OCI-LY1 (cell line): ENCODE data around the gene GCG.

Experiments used
- H2AFZ ChIP-seq: fragments of 200-600 bp; sonication (generic), shearing (Covaris generic); 2 replicates; pipeline ENCODE4 v1.6.0; 2014; ENCODE audit warnings: antibody characterized with exemption, mild to moderate bottlenecking, low read length
- H3F3A ChIP-seq: fragments of 200-600 bp; sonication (generic), shearing (Covaris generic); 2 replicates; pipeline ENCODE4 v1.6.0; 2014; ENCODE audit warnings: mild to moderate bottlenecking, antibody characterized with exemption, low read length, moderate library complexity; ENCODE audit not compliant: insufficient read depth
- H3K27ac ChIP-seq: fragments of 200-600 bp; sonication (generic); 2 replicates; pipeline ENCODE4 v1.5.1; 2014; ENCODE audit warnings: low read length, mixed run types, mild to moderate bottlenecking, low read depth; ENCODE audit not compliant: poor library complexity, severe bottlenecking
- H3K27me3 ChIP-seq: fragments of 200-600 bp; sonication (generic); 2 replicates; pipeline ENCODE4 v1.6.0; 2014; ENCODE audit warnings: antibody characterized with exemption, mild to moderate bottlenecking, low read length, moderate library complexity; ENCODE audit not compliant: insufficient read depth
- H3K36me3 ChIP-seq: fragments of 200-600 bp; sonication (generic); 2 replicates; pipeline ENCODE4 v1.6.1; 2014; ENCODE audit warnings: mild to moderate bottlenecking, antibody characterized with exemption, low read length, moderate library complexity, mixed read lengths; ENCODE audit not compliant: insufficient read depth
- H3K4me1 ChIP-seq: fragments of 200-600 bp; sonication (generic); 2 replicates; pipeline ENCODE4 v1.5.1; 2014; ENCODE audit warnings: mild to moderate bottlenecking, low read length, moderate library complexity; ENCODE audit not compliant: insufficient read depth, severe bottlenecking
- H3K4me2 ChIP-seq: fragments of 200-600 bp; sonication (generic), shearing (Covaris generic); 2 replicates; pipeline ENCODE4 v1.6.1; 2014; ENCODE audit warnings: low read length
- H3K4me3 ChIP-seq: fragments of 200-600 bp; sonication (generic); 2 replicates; pipeline ENCODE4 v1.5.1; 2014; ENCODE audit warnings: low read length, low read depth, mild to moderate bottlenecking, mixed read lengths; ENCODE audit not compliant: poor library complexity, severe bottlenecking
- H3K79me2 ChIP-seq: fragments of 200-600 bp; shearing (Covaris generic); 2 replicates; pipeline ENCODE4 v1.6.1; 2016; ENCODE audit warnings: mixed run types, low read length, mixed read lengths; ENCODE audit not compliant: insufficient read depth
- H3K9ac ChIP-seq: fragments of 200-600 bp; sonication (generic), shearing (Covaris generic); 2 replicates; pipeline ENCODE4 v1.6.1; 2014; ENCODE audit warnings: mild to moderate bottlenecking, low read length, mixed read lengths
- H3K9me2 ChIP-seq: fragments of 200-600 bp; sonication (generic), shearing (Covaris generic); 2 replicates; pipeline ENCODE4 v1.6.1; 2014; ENCODE audit warnings: low read depth, mild to moderate bottlenecking, low read length, mixed read lengths
- H3K9me3 ChIP-seq: fragments of 200-600 bp; shearing (Covaris generic); 2 replicates; pipeline ENCODE4 v1.6.1; 2014; ENCODE audit warnings: low read length, mixed read lengths
- H4K20me1 ChIP-seq: fragments of 200-600 bp; sonication (generic), shearing (Covaris generic); 2 replicates; pipeline ENCODE4 v1.6.0; 2016; ENCODE audit warnings: mild to moderate bottlenecking, low read length; ENCODE audit not compliant: insufficient read depth
- EZH2 ChIP-seq: fragments of 200-600 bp; sonication (generic), shearing (Covaris generic); IDR thresholded peaks from 2 replicates; pipeline ENCODE4 v1.8.0; 2017; ENCODE audit warnings: borderline replicate concordance, mixed run types, mild to moderate bottlenecking, antibody characterized with exemption, low read length, moderate library complexity, mixed read lengths
- TF ChIP-seq, protein P1 (sequence below): fragments of 200-600 bp; sonication (generic), shearing (Covaris generic); IDR thresholded peaks from 2 replicates; pipeline ENCODE4 v1.5.1; 2017; ENCODE audit warnings: mild to moderate bottlenecking, antibody characterized with exemption, low read length, moderate library complexity, mixed read lengths

Gene GCG

DNA sequence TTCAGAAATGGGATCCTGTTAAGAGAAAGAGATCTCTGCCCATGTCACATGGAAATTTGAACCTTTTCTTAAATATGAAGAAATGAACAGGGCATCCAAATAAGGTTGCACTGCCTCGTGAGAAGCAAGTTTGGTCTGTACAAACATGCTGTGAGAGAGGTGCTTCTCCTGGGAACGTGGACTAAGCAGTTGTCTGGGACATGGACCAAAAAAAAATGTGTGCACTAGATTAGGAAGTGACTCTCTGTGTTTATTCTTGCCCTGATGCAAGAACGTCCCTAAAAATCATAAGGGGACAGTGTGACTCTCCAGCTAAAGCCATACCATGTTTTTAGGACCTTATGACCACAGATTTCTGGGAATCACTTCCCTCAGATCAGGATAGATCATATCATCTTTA, 23.7 kb upstream of the GCG start:
- no peaks in the 10 kb centered on the region for H4K20me1 ChIP-seq
- H2AFZ ChIP-seq = no peak overlapping the region
- TF ChIP-seq, protein P1, sequence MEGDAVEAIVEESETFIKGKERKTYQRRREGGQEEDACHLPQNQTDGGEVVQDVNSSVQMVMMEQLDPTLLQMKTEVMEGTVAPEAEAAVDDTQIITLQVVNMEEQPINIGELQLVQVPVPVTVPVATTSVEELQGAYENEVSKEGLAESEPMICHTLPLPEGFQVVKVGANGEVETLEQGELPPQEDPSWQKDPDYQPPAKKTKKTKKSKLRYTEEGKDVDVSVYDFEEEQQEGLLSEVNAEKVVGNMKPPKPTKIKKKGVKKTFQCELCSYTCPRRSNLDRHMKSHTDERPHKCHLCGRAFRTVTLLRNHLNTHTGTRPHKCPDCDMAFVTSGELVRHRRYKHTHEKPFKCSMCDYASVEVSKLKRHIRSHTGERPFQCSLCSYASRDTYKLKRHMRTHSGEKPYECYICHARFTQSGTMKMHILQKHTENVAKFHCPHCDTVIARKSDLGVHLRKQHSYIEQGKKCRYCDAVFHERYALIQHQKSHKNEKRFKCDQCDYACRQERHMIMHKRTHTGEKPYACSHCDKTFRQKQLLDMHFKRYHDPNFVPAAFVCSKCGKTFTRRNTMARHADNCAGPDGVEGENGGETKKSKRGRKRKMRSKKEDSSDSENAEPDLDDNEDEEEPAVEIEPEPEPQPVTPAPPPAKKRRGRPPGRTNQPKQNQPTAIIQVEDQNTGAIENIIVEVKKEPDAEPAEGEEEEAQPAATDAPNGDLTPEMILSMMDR = no peak
- TF ChIP-seq EZH2 = no peak
- no peaks in the 10 kb centered on the region for H3K9me3 ChIP-seq
- no peak overlapping the region for H3K4me3 ChIP-seq
- no peaks in the 10 kb centered on the region for H3K9me2 ChIP-seq
- H3K79me2 ChIP-seq = no peaks in the 10 kb centered on the region
- H3K27ac ChIP-seq = no peak overlapping the region
- no peak overlapping the region for H3K9ac ChIP-seq
- no peaks in the 10 kb centered on the region for H3K27me3 ChIP-seq
- no peaks in the 10 kb centered on the region for H3F3A ChIP-seq
- H3K4me2 ChIP-seq = no peak overlapping the region
- H3K4me1 ChIP-seq = no peaks in the 10 kb centered on the region
- H3K36me3 ChIP-seq = no peaks in the 10 kb centered on the region

- Histone ChIP-seq H3K9me2 (no peaks in the 10 kb centered on the region), H3K36me3 (no peaks in the 10 kb centered on the region), H4K20me1 (no peaks in the 10 kb centered on the region), H3K79me2 (no peaks in the 10 kb centered on the region), H3K4me1 (no peaks in the 10 kb centered on the region), H3K9me3 (no peaks in the 10 kb centered on the region), H3K27ac (no peak overlapping the region), H3K27me3 (no peaks in the 10 kb centered on the region), H3K9ac (no peak overlapping the region), H3K4me2 (no peak overlapping the region), H3K4me3 (no peak overlapping the region), H2AFZ (no peak overlapping the region), H3F3A (no peaks in the 10 kb centered on the region)
- no peak for TF ChIP-seq EZH2
- TF ChIP-seq, protein P1 = no peak
Measured at GRCh38 chr2:162174746-162175145, 22.7 kb upstream of the GCG start.

DNA sequence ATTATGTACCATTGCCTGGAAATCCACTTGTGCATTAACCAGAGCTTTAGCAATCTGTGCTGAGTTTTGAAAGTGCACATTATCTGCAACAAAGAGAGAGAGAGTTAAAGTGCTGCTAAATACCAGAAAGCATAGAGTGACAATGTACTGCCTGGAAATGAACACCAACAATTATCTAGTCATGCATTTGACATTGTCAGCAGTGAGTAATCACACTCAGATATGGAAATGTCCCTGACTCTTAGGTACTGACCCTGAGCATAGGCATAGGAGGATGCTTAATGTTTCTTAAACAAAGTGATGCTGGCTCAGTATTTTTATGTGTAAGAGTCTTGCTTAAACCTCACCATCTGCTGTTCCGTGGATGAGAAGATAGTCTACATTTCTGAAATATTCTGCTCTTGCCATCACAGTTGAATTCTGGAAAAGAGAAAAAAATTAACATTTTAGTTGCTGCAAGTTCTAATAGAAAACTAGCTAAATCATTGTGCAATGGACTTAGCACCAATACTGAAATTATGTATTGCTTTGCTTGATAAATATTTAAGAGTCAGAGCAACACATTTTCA, 20.8 kb upstream of the GCG start:
- H3K79me2 ChIP-seq = no peaks in the 10 kb centered on the region
- no peaks in the 10 kb centered on the region for H3K9me3 ChIP-seq
- no peaks in the 10 kb centered on the region for H3K36me3 ChIP-seq
- no peak overlapping the region for H3K27ac ChIP-seq
- no peak overlapping the region for H3K4me3 ChIP-seq
- no peak overlapping the region for H3K4me2 ChIP-seq
- no peak for TF ChIP-seq EZH2
- TF ChIP-seq, protein P1 = no peak
- no peaks in the 10 kb centered on the region for H3K4me1 ChIP-seq
- no peaks in the 10 kb centered on the region for H4K20me1 ChIP-seq
- no peak overlapping the region for H2AFZ ChIP-seq
- H3K27me3 ChIP-seq = no peaks in the 10 kb centered on the region
- no peaks in the 10 kb centered on the region for H3F3A ChIP-seq
- H3K9me2 ChIP-seq = no peaks in the 10 kb centered on the region
- no peak overlapping the region for H3K9ac ChIP-seq
